PC-3 (cell line): ENCODE data around the gene SPDYE2.
"Not testable (repeated sequence)": the region's sequence is repeated elsewhere in the genome, so short reads cannot be mapped to it uniquely, and the experiment has no call there.

Experiments used
- CTCF ChIP-seq: fragments of 300-600 bp; sonication (generic); conservative IDR thresholded peaks from 2 replicates; pipeline ENCODE4 v1.5.1; 2017; ENCODE audit warnings: antibody characterized with exemption, low read depth, mild to moderate bottlenecking, low read length
- EZH2 ChIP-seq: fragments of 300-600 bp; sonication (generic); IDR thresholded peaks from one replicate; pipeline ENCODE4 v1.6.1; 2017; ENCODE audit warnings: antibody characterized with exemption, mild to moderate bottlenecking, low read length; ENCODE audit not compliant: unreplicated experiment

GRCh38 chr7:102550808-102551422 is at the start of gene SPDYE2:
- TF ChIP-seq CTCF, EZH2: not testable (repeated sequence)
